ENCODE measurements around the gene RTP3.

DNA sequence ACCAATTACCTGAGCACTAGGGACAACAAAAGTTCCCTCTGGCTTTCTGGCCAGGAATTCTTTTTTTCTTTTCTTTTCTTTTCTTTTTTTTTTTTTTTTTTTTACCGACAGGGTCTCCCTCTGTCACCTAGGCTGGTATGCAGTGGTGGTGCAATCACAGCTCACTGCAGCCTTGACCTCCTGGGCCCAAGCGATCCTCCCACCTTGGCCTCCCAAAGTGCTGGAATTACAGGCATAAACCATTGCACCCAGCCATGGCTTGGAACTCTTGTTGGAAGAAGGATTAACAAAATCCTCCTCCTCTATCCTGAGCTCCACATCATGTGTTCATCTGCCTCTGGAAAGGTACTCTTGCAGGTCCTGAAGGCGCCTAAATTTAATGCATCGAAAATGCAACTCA, 30.2 kb upstream of the RTP3 start:
- TF ChIP-seq EZH2 (IDR thresholded peaks at IDR 0.05; ENCODE audit: insufficient read depth, poor library complexity, severe bottlenecking) (no peak), EZH2phosphoT487 (IDR thresholded peaks at IDR 0.05; ENCODE audit: insufficient read depth, low read depth) (no peak)

Data from GM23248 (cell line).